H1 (cell line): ENCODE measurements around the gene RXRA. TPM values are rescaled to one million over a fixed set of nuclear protein-coding genes. Genes with fewer than 3 reads are reported as not detected.

Experiments used
- CTCF ChIA-PET: fragments of 300-600 bp; sonication (Branson Sonifier 250); formaldehyde crosslinking; loops from one replicate; lab custom pipeline; 2021; ENCODE audit not compliant: partially characterized antibody; lab: Charles Lee
- POLR2A ChIA-PET: fragments of 300-600 bp; sonication (Branson Sonifier 250); formaldehyde crosslinking; loops from one replicate; lab custom pipeline; 2021; ENCODE audit warnings: inconsistent platforms; ENCODE audit not compliant: partially characterized antibody; lab: Charles Lee
- DNase-seq, 2 experiments: peaks; one replicate each; pipeline versions ENCODE4 v3.0.0 to v3.0.0-alpha.2; 2010 to 2022; ENCODE audit warnings: low spot score in 2 of 2, low read depth in 1 of 2, mixed read lengths in 1 of 2
- FAIRE-seq: peaks from 2 replicates; lab custom pipeline; 2011; peaks lifted over from hg19 to GRCh38; lab: Jason Lieb, UNC
- H2AFZ ChIP-seq: 2 replicates; pipeline ENCODE4 v1.8.1; 2012; ENCODE audit warnings: low read length, inconsistent platforms
- H2AK5ac ChIP-seq: 2 replicates; pipeline ENCODE4 v1.6.1; 2013; ENCODE audit warnings: low read depth, low read length
- H2BK120ac ChIP-seq: replicated peaks from 2 replicates; pipeline ENCODE3; 2013; ENCODE audit warnings: low read depth, low read length, inconsistent platforms
- H2BK12ac ChIP-seq: 2 replicates; pipeline ENCODE4 v1.6.1; 2013; ENCODE audit warnings: low read depth, low read length
- H2BK15ac ChIP-seq: 2 replicates; pipeline ENCODE4 v1.6.1; 2013; ENCODE audit warnings: low read length
- H2BK20ac ChIP-seq: 2 replicates; pipeline ENCODE4 v1.6.1; 2013; ENCODE audit warnings: low read length
- H2BK5ac ChIP-seq: 2 replicates; pipeline ENCODE4 v1.6.1; 2013; ENCODE audit warnings: low read depth, low read length
- H3K14ac ChIP-seq: 2 replicates; pipeline ENCODE4 v1.6.1; 2013; ENCODE audit warnings: inconsistent platforms; ENCODE audit not compliant: insufficient read length
- H3K18ac ChIP-seq: 2 replicates; pipeline ENCODE4 v1.6.1; 2013; ENCODE audit warnings: low read length; ENCODE audit errors: extremely low read depth
- H3K23ac ChIP-seq: 2 replicates; pipeline ENCODE4 v1.6.1; 2013; ENCODE audit warnings: inconsistent platforms; ENCODE audit not compliant: insufficient read length
- H3K23me2 ChIP-seq: 2 replicates; pipeline ENCODE4 v1.6.1; 2013; ENCODE audit warnings: low read depth, low read length
- H3K27ac ChIP-seq: 2 replicates; pipeline ENCODE4 v1.6.1; 2011; ENCODE audit warnings: low read depth, low read length, inconsistent platforms
- H3K27me3 ChIP-seq, 4 experiments: replicated peaks in 1 of 4; 1 replicate in 1 of 4; 2 replicates in 3 of 4; pipeline versions ENCODE4 v1.6.1 to v1.8.1; 2011 to 2013; ENCODE audit warnings: low read length in 3 of 4, mild to moderate bottlenecking in 3 of 4, inconsistent platforms in 2 of 4, mixed read lengths in 2 of 4, moderate library complexity in 1 of 4; ENCODE audit not compliant: control insufficient read depth in 3 of 4, insufficient read depth in 3 of 4; ENCODE audit errors: extremely low read depth in 1 of 4
- H3K36me3 ChIP-seq, 4 experiments: 2 replicates each; pipeline versions ENCODE4 v1.6.1 to v1.8.1; 2011 to 2013; ENCODE audit warnings: mild to moderate bottlenecking in 4 of 4, low read length in 3 of 4, moderate library complexity in 2 of 4, control low read depth in 1 of 4, inconsistent platforms in 1 of 4; ENCODE audit not compliant: insufficient read depth in 4 of 4, control insufficient read depth in 2 of 4
- H3K4ac ChIP-seq: replicated peaks from 2 replicates; pipeline ENCODE3; 2013; ENCODE audit warnings: low read length, low read depth, mixed read lengths, inconsistent platforms; ENCODE audit not compliant: insufficient read length
- H3K4me1 ChIP-seq, 4 experiments: replicated peaks in 1 of 4; 1 replicate in 1 of 4; 2 replicates in 3 of 4; pipeline versions ENCODE4 v1.6.1 to v1.8.1; 2011 to 2013; ENCODE audit warnings: low read length in 3 of 4, inconsistent platforms in 2 of 4, mixed read lengths in 1 of 4; ENCODE audit not compliant: insufficient read depth in 4 of 4, control insufficient read depth in 3 of 4
- H3K4me2 ChIP-seq, 2 experiments: 2 replicates each; pipeline versions ENCODE4 v1.6.1 to v1.8.1; 2011 to 2013; ENCODE audit warnings: low read depth in 2 of 2, low read length in 2 of 2, control low read depth in 1 of 2, inconsistent platforms in 1 of 2, mild to moderate bottlenecking in 1 of 2; ENCODE audit not compliant: insufficient read depth in 1 of 2
- H3K4me3 ChIP-seq, 4 experiments: fragments of 200-600, 300-600 bp in 1 of 4; sonication (generic), shearing (Covaris generic), sonication (Bioruptor Twin) in 1 of 4; 2 replicates each; pipeline versions ENCODE4 v1.5.1 to v1.8.1; 2011 to 2016; ENCODE audit warnings: low read length in 4 of 4, low read depth in 3 of 4, control low read depth in 2 of 4, inconsistent platforms in 2 of 4, mild to moderate bottlenecking in 2 of 4, mixed read lengths in 1 of 4, moderate library complexity in 1 of 4; ENCODE audit not compliant: insufficient read depth in 2 of 4; ENCODE audit errors: extremely low read depth in 1 of 4
- H3K56ac ChIP-seq: replicated peaks from 2 replicates; pipeline ENCODE3; 2013; ENCODE audit warnings: low read depth, mild to moderate bottlenecking, mixed read lengths, low read length, inconsistent platforms; ENCODE audit not compliant: insufficient read length
- H3K79me1 ChIP-seq: 2 replicates; pipeline ENCODE4 v1.6.1; 2013; ENCODE audit warnings: low read depth, low read length, control low read depth
- H3K79me2 ChIP-seq, 2 experiments: 2 replicates each; pipeline versions ENCODE4 v1.6.1 to v1.8.1; 2012 to 2013; ENCODE audit warnings: low read length in 2 of 2, mild to moderate bottlenecking in 2 of 2, inconsistent platforms in 1 of 2; ENCODE audit not compliant: insufficient read depth in 2 of 2, control insufficient read depth in 1 of 2
- H3K9ac ChIP-seq, 4 experiments: replicated peaks in 1 of 4; 1 replicate in 1 of 4; 2 replicates in 3 of 4; pipeline versions ENCODE4 v1.6.1 to v1.8.1; 2011 to 2013; ENCODE audit warnings: low read depth in 3 of 4, low read length in 3 of 4, control low read depth in 2 of 4, mild to moderate bottlenecking in 2 of 4, moderate library complexity in 2 of 4, inconsistent platforms in 1 of 4; ENCODE audit errors: extremely low read depth in 1 of 4
- H3K9me3 ChIP-seq, 2 experiments: 2 replicates each; pipeline versions ENCODE4 v1.6.1 to v1.8.1; 2012 to 2013; ENCODE audit warnings: mild to moderate bottlenecking in 2 of 2, moderate library complexity in 2 of 2, control low read depth in 1 of 2, inconsistent platforms in 1 of 2, low read depth in 1 of 2, low read length in 1 of 2, mixed read lengths in 1 of 2; ENCODE audit not compliant: insufficient read depth in 2 of 2
- H4K20me1 ChIP-seq, 2 experiments: replicated peaks in 1 of 2; 2 replicates each; pipeline versions ENCODE3 to v1.8.1; 2011 to 2013; ENCODE audit warnings: inconsistent platforms in 2 of 2, low read length in 2 of 2, mild to moderate bottlenecking in 1 of 2; ENCODE audit not compliant: insufficient read depth in 2 of 2, control insufficient read depth in 1 of 2
- H4K5ac ChIP-seq: 2 replicates; pipeline ENCODE4 v1.6.1; 2013; ENCODE audit warnings: low read length, low read depth, mixed read lengths, inconsistent platforms; ENCODE audit not compliant: insufficient read length
- H4K8ac ChIP-seq: 2 replicates; pipeline ENCODE4 v1.8.0; 2013; ENCODE audit warnings: mild to moderate bottlenecking, moderate library complexity, low read length, inconsistent platforms; ENCODE audit not compliant: insufficient read depth; ENCODE audit errors: extremely low read depth
- H4K91ac ChIP-seq: replicated peaks from 2 replicates; pipeline ENCODE3; 2013; ENCODE audit warnings: low read length, mixed read lengths, inconsistent platforms; ENCODE audit not compliant: insufficient read length
- CTBP2 ChIP-seq: IDR thresholded peaks from 2 replicates; pipeline ENCODE4 v1.7.0; 2011; ENCODE audit warnings: borderline replicate concordance, mild to moderate bottlenecking, moderate library complexity, mixed read lengths, low read length; ENCODE audit not compliant: insufficient read depth, insufficient read length
- HDAC6 ChIP-seq: IDR thresholded peaks from one replicate; pipeline ENCODE4 v1.7.1; 2012; ENCODE audit warnings: low read depth, mild to moderate bottlenecking, inconsistent platforms, low read length, moderate library complexity
- SIN3A ChIP-seq, 2 experiments: IDR thresholded peaks in 1 of 2; conservative IDR thresholded peaks in 1 of 2; 2 replicates each; pipeline ENCODE4 v1.6.1; 2011 to 2012; ENCODE audit warnings: low read length in 2 of 2, improper control_type of control experiment in 1 of 2, low read depth in 1 of 2, mild to moderate bottlenecking in 1 of 2
- TAF7 ChIP-seq: optimal IDR thresholded peaks from 2 replicates; pipeline ENCODE3; 2011; ENCODE audit warnings: low read depth, mild to moderate bottlenecking, inconsistent platforms, low read length, moderate library complexity, borderline replicate concordance
- ZNF274 ChIP-seq: IDR thresholded peaks from 2 replicates; pipeline ENCODE4 v1.7.0; 2012; ENCODE audit warnings: low read length, borderline replicate concordance; ENCODE audit errors: extremely low read depth
- WGBS, 2 experiments: shearing (Covaris generic) in 1 of 2; methylation state at CpG; one replicate each; pipeline versions ENCODE4 v1.1.6 to v1.1.7; 2013 to 2015; ENCODE audit warnings: low lambda C conversion rate in 2 of 2, mixed read lengths in 2 of 2, inconsistent platforms in 1 of 2, low coverage in 1 of 2, missing lambda C conversion rate in 1 of 2; ENCODE audit not compliant: insufficient replicate concordance in 2 of 2, insufficient coverage in 1 of 2, insufficient read length in 1 of 2; ENCODE audit errors: extremely low coverage in 1 of 2, missing lambda C conversion rate in 1 of 2; 5-methylcytosine and 5-hydroxymethylcytosine counted together
- polyA plus RNA-seq, 7 experiments: library from polyadenylated mRNA; depleted of rRNA in 3 of 7; stranded (reverse) in 5 of 7; unstranded in 2 of 7; fragments of >200 nt in 5 of 7; fragments of 200-250 nt in 2 of 7; gene quantifications; 1 replicate in 5 of 7; 2 replicates in 1 of 7; 4 replicates in 1 of 7; pipeline versions ENCODE4 v1.2.1 to v1.2.3, GENCODE V29; 2011 to 2013; ENCODE audit warnings: missing spikeins in 2 of 7, mixed read lengths in 2 of 7
- total RNA-seq: library from RNA; stranded (reverse); fragmentation: NEBNext Ultra II Directional; extraction: Animal tissue kit (Norgen Biotek cat#: 25700); gene quantifications from 2 replicates; pipeline ENCODE4 v1.2.1, GENCODE V29; 2021

The RXRA gene
- total and polyA plus RNA-seq, 2 of the 8 experiments (the other 6 are each of a cell fraction or from before 2014, with no cell fraction given): 9.8 to 29.4 TPM

- H3K79me2 ChIP-seq: peaks cover 5 to 44% of the 10 kb centered on the region in 2 experiments
- TF ChIP-seq ZNF274 (no peak), SIN3A (conservative IDR thresholded peaks at IDR 0.05 in 1 of 2, IDR thresholded peaks at IDR 0.05 in 1 of 2; ENCODE audit: low read depth in 1 of 2, low read length in 2 of 2) (no peak), CTBP2 (no peak), HDAC6 (no peak), TAF7 (no peak)
Measured at GRCh38 chr9:134373269-134373668, 47.0 kb downstream of the RXRA start.

More at GRCh38 chr9:134373269-134373668, 47.0 kb downstream of the RXRA start:
- Histone ChIP-seq H2BK120ac (no peak overlapping the region), H3K36me3 (no peaks in the 10 kb centered on the region), H3K4me1 (peaks cover 0 to 10% (median 5%) of the 10 kb centered on the region in 4 experiments; a peak in 6 of 7 replicates), H3K9ac (no peak overlapping the region), H4K20me1 (peaks cover 18 to 27% of the 10 kb centered on the region in 2 experiments), H3K27ac (no peak overlapping the region), H3K56ac (no peak overlapping the region), H3K4ac (no peak overlapping the region), H3K79me1 (peaks cover 38% of the 10 kb centered on the region), H3K18ac (no peak overlapping the region; the same call in 1 of the 2 replicates), H2BK12ac (0 out of 2 replicates have a peak overlapping the region, but pooled peaks have one; percentile 5), H3K4me2 (no peak overlapping the region), H2AFZ (no peak overlapping the region), H2AK5ac (no peak overlapping the region), H3K27me3 (no peaks in the 10 kb centered on the region), H3K9me3 (no peaks in the 10 kb centered on the region), H3K23ac (no peak overlapping the region), H3K14ac (no peak overlapping the region), H3K23me2 (peaks cover 11% of the 10 kb centered on the region; the same call in 1 of the 2 replicates), H4K5ac (no peak overlapping the region), H4K91ac (no peak overlapping the region), H4K8ac (no peak overlapping the region), H2BK5ac (no peak overlapping the region), H3K4me3 (no peak overlapping the region), H2BK20ac (no peak overlapping the region), H2BK15ac (no peak overlapping the region)
- ChIA-PET CTCF (interaction anchor here (1.0 to 1.5 kb wide), 2 partner anchors 9 to 27 kb away, joined by 3 to 4 read pairs; no protein-coding TSS in a partner anchor), POLR2A (interaction anchor here (0.6 kb wide), 1 partner anchor 238 kb away, joined by 3 read pairs; no protein-coding TSS in a partner anchor)
- DNase-seq (no peak), FAIRE-seq (no peak)
- 95% methylated on average over 13 of the region's 13 CpGs; no CpG with 5 or more reads in 1 of the 2 experiments for WGBS, 2 experiments
